ENCODE measurements around the gene EXOC3L1. TPM values are rescaled to one million over a fixed set of nuclear protein-coding genes. Genes with fewer than 3 reads are reported as not detected.

The EXOC3L1 gene
- total RNA-seq, 1 experiment from 2014 or later: 4.0 TPM

- H3K27me3 Mint-ChIP-seq (ENCODE audit: low read depth): peaks cover 28% of the 10 kb centered on the region
- no peak overlapping the region for H3K27ac Mint-ChIP-seq
- no peak for DNase-seq (ENCODE audit: low spot score)
- H3K36me3 Mint-ChIP-seq: peaks cover 26% of the 10 kb centered on the region
- ChIA-PET CTCF (interaction anchor here (0.8 to 2.8 kb wide), 20 partner anchors 8 to 265 kb away, joined by 3 to 41 read pairs (median 5); partner anchors contain the start of genes B3GNT9, CES3, E2F4 and ELMO3), POLR2A (interaction anchor here (0.6 to 2.1 kb wide), 10 partner anchors 10 to 52 kb away, joined by 3 to 25 read pairs (median 4); partner anchors contain the start of genes ELMO3, EXOC3L1 and FHOD1)
- no peaks in the 10 kb centered on the region for H3K9me3 Mint-ChIP-seq
- peaks cover 15% of the 10 kb centered on the region for H3K4me1 Mint-ChIP-seq
- H3K4me3 Mint-ChIP-seq: peak overlapping the region; percentile 97
- TF ChIP-seq NR1H2 (CRISPR knock-in tag; IDR thresholded peaks at IDR 0.05) (no peak), SOX15 (CRISPR knock-in tag; IDR thresholded peaks at IDR 0.05) (no peak), MXD4 (CRISPR knock-in tag; IDR thresholded peaks at IDR 0.05; ENCODE audit: borderline replicate concordance) (no peak), GABPB1 (CRISPR knock-in tag; IDR thresholded peaks at IDR 0.05) (no peak), FOXP4 (CRISPR knock-in tag; IDR thresholded peaks at IDR 0.05) (no peak)
- TF ChIP-seq, protein P1, sequence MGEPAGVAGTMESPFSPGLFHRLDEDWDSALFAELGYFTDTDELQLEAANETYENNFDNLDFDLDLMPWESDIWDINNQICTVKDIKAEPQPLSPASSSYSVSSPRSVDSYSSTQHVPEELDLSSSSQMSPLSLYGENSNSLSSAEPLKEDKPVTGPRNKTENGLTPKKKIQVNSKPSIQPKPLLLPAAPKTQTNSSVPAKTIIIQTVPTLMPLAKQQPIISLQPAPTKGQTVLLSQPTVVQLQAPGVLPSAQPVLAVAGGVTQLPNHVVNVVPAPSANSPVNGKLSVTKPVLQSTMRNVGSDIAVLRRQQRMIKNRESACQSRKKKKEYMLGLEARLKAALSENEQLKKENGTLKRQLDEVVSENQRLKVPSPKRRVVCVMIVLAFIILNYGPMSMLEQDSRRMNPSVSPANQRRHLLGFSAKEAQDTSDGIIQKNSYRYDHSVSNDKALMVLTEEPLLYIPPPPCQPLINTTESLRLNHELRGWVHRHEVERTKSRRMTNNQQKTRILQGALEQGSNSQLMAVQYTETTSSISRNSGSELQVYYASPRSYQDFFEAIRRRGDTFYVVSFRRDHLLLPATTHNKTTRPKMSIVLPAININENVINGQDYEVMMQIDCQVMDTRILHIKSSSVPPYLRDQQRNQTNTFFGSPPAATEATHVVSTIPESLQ (CRISPR knock-in tag; IDR thresholded peaks at IDR 0.05): no peak
- ATAC-seq: no peak; the same call in 1 of the 2 replicates
Measured at GRCh38 chr16:67226295-67226803, 36.4 kb upstream of the EXOC3L1 start.

GRCh38 chr16:67223992-67224391 is 34.1 kb upstream of the EXOC3L1 start:
- H3K4me1 Mint-ChIP-seq: peaks cover 15% of the 10 kb centered on the region
- ChIA-PET CTCF (interaction anchor here (0.9 to 1.7 kb wide), 3 partner anchors 23 to 55 kb away, joined by 3 to 7 read pairs (median 3); partner anchors contain the start of gene FHOD1), POLR2A (no interaction called here)
- H3K36me3 Mint-ChIP-seq: peaks cover 10% of the 10 kb centered on the region
- no peaks in the 10 kb centered on the region for H3K9me3 Mint-ChIP-seq
- no peak for DNase-seq (ENCODE audit: low spot score)
- peaks cover 47% of the 10 kb centered on the region for H3K27me3 Mint-ChIP-seq (ENCODE audit: low read depth)
- H3K4me3 Mint-ChIP-seq: no peak overlapping the region
- no peak overlapping the region for H3K27ac Mint-ChIP-seq
- no peak for ATAC-seq
- TF ChIP-seq HMGXB4 (CRISPR knock-in tag; IDR thresholded peaks at IDR 0.05) (no peak), CREM (CRISPR knock-in tag; IDR thresholded peaks at IDR 0.05) (no peak), ESRRA (CRISPR knock-in tag; IDR thresholded peaks at IDR 0.05; ENCODE audit: borderline replicate concordance) (no peak), GTF2I (CRISPR knock-in tag; conservative IDR thresholded peaks at IDR 0.05) (no peak), TCF7 (CRISPR knock-in tag; IDR thresholded peaks at IDR 0.05; ENCODE audit: low read depth) (no peak)
- TF ChIP-seq, protein P2, sequence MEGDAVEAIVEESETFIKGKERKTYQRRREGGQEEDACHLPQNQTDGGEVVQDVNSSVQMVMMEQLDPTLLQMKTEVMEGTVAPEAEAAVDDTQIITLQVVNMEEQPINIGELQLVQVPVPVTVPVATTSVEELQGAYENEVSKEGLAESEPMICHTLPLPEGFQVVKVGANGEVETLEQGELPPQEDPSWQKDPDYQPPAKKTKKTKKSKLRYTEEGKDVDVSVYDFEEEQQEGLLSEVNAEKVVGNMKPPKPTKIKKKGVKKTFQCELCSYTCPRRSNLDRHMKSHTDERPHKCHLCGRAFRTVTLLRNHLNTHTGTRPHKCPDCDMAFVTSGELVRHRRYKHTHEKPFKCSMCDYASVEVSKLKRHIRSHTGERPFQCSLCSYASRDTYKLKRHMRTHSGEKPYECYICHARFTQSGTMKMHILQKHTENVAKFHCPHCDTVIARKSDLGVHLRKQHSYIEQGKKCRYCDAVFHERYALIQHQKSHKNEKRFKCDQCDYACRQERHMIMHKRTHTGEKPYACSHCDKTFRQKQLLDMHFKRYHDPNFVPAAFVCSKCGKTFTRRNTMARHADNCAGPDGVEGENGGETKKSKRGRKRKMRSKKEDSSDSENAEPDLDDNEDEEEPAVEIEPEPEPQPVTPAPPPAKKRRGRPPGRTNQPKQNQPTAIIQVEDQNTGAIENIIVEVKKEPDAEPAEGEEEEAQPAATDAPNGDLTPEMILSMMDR (IDR thresholded peaks at IDR 0.05): no peak
- TF ChIP-seq, protein P3, sequence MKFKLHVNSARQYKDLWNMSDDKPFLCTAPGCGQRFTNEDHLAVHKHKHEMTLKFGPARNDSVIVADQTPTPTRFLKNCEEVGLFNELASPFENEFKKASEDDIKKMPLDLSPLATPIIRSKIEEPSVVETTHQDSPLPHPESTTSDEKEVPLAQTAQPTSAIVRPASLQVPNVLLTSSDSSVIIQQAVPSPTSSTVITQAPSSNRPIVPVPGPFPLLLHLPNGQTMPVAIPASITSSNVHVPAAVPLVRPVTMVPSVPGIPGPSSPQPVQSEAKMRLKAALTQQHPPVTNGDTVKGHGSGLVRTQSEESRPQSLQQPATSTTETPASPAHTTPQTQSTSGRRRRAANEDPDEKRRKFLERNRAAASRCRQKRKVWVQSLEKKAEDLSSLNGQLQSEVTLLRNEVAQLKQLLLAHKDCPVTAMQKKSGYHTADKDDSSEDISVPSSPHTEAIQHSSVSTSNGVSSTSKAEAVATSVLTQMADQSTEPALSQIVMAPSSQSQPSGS (CRISPR knock-in tag; IDR thresholded peaks at IDR 0.05; ENCODE audit: borderline replicate concordance, low read depth): no peak
